A172 (cell line): ENCODE measurements around the gene CHN1. TPM values are rescaled to one million over a fixed set of nuclear protein-coding genes. Genes with fewer than 3 reads are reported as not detected.

Source experiments
- DNase-seq: peaks from one replicate; pipeline ENCODE4 v3.0.0-alpha.2; 2015; ENCODE audit warnings: low spot score
- total RNA-seq: library from RNA; depleted of rRNA; stranded (reverse); fragments of >200 nt; shearing (Covaris generic); gene quantifications from 2 replicates; pipeline ENCODE4 v1.2.3, GENCODE V29; 2014

CHN1 gene
- total RNA-seq, 1 experiment from 2014 or later = 41.3 TPM

DNA sequence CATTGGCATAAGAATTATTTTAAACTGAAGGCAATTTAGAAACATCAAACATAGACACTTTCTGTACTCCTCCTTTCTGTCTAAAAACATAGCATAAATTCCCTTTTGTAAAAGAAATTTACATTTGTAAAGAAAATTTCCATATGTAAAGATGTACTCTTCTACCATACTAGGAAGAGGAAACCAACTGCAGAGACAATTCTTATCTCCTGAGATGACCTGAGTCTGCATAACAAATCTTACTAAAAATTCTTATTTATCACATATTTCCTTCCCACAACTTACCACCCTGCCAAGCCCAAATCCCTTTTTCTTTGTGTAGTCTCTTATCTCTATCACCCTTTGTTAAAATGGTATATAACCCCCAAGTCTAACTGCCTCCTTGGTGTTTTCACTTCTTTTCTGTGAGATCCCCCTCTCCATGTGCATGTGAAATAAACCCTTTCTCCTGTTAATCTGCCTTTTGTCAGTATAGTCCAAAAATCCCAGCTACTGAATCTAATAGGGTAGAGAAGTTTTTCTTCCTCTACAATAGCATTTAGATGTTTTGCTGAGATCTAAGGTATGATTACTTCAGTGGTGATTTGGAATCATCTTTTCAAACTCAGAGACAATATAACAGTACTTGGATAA is 81.0 kb downstream of the CHN1 start:
- no peak for DNase-seq

DNA sequence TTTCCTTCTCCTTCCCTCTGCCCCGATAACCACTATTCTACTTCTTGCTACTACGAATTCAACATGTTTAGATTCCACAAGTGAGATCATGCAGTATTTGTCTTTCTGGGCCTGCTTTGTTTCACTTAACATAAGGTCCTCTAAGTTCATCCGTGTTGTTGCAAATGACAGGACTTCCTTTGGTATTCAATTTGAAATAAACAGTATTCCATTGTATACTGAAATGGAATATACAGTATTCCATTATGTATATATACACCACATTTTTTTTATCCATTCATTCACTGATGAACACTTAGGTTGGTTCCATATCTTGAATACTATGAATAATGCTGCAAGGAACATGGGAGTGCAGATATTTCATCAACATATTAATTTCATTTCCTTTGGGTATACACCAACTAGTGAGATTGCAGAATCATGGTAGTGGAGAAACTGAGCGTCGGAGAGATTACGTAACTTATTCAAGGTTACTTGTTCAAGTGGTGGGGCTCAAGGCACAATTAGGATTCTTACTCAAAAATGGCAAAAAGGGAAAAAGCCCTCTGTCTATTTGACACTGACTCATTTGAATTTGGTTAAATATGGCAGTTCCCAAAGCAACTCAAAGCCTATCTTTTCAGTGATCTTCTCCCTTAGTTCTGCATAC is 85.1 kb downstream of the CHN1 start:
- DNase-seq = no peak

DNA sequence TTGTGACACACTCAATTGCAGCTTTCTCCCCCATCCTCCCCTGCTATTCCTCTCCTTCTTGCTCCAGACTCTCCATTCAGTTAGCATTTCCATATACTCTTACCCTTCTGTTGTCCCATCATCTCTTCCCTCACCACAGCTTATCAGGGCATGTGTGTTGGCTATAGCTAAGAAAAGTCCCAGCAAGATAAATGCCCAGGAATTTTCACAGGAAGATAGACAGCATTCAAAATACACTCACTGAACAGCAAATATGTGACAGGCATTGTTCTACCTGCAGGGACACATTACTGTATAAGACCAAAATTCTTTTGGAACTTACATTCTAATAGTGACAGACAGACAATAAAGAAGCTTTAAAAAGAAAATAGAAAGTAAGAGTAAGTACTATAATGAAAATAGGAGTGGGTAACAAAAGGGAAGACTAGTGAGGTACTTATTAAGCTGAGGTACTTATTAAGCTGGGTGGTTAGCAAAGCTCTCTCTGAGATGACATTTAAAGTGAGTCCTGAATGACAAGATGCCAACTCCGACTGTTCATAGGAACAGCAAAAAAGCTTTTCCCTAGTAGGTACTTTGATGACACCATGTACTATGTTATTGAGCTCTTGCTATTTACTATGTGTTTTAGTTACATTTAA is 86.2 kb downstream of the CHN1 start:
- DNase-seq = no peak

DNA sequence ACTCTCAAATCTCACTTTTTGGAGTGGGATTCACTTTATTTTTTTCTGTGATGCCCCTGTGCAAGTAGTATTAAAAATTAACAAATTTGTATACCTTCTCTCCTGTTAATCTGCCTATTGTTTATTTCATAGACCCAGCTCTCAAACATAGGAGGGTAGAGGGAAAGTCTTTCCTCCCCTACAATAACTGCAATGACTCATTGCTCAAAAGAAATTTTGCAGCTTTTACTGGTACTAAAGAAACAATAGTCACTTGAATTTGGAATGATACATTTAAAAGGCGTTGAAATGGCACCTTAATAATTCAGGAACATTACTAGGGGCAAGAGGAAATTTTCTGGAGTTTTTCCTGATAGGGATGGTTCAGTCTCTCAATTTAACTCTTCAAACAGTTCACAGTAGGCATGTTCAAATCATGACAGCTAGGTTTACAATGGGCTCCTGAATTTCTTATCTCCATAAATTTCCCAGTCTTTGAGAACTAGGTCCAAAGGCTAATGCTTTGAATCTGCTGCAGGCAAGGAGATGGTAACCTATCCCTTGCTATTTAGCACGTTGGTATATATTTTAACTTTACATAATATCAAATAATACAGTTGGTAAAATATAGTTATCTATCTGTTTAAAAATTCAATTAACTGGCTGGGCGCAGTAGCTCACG is 88.8 kb downstream of the CHN1 start:
- no peak for DNase-seq

DNA sequence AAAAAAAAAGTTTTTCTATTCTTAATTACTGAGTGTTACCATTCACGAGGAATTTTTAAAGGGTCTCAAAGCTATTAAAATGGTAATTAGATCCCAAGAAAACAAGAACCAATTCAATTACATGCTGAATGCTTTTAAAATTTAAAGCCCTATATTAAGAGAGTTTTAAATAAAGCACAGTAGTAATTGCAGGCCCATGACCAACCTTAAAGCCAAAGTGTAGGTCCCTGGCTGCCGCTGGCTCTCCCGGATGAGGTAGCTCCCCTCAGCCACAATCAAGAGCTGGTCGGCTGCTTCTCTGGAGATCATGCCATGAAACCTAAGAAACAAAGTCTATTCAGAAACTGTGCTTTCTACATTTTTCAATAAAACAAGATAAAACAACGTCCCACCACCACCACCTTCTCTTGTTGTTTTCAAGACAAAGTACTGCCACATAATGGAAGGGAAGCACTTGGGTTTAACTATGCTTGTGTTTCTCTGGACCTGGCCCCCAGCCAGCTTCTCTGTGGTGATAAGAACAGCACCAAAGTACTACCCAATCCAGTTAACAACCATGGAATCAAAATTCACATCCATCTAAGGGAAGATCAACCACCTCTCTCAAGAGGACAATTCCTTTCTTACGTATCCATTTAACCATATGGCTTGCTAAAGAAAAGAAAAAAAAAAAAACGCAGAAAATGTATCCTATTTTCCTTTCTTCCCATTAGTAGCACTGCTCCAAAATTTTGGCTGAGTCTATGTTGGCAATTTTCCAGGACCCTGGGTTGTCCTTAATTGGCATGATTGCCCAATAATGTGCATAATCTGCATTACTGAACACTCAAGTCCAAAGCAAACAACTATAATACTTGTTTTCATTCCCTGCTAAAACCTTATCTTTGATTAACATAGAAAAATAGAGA is 90.1 kb downstream of the CHN1 start:
- DNase-seq = no peak

DNA sequence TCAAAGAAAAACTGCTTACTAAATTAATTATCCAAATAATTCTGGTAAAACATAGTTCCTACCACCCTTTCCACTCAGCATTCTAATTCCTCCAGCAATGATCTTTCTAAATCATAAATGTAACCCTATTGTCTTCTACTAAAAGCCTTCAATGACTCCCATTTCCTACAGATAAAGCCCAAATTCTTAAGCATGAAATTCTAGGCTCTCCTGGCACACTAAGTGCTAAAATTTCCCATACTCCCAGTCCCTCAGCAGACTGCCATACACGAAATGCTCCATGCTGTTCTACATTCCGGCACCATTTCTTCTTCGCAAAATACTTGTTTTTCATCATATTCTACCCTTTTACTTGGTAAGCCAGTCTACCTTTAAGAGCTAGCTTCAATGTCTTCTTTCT is 96.9 kb downstream of the CHN1 start:
- no peak for DNase-seq

DNA sequence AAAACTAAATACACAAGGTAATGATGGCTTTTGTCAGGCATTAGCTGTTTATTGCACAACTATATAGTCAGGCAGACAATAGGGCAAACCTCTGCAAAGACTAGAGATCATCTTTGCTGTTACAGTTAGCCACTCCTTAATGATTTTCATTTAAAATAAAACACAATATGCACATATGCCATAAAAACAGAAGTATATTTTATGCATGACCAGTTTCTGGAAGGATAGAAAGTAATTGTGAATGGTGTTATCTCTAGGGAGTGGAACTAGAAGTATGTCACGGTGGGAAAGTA is 102.0 kb downstream of the CHN1 start:
- DNase-seq = no peak

DNA sequence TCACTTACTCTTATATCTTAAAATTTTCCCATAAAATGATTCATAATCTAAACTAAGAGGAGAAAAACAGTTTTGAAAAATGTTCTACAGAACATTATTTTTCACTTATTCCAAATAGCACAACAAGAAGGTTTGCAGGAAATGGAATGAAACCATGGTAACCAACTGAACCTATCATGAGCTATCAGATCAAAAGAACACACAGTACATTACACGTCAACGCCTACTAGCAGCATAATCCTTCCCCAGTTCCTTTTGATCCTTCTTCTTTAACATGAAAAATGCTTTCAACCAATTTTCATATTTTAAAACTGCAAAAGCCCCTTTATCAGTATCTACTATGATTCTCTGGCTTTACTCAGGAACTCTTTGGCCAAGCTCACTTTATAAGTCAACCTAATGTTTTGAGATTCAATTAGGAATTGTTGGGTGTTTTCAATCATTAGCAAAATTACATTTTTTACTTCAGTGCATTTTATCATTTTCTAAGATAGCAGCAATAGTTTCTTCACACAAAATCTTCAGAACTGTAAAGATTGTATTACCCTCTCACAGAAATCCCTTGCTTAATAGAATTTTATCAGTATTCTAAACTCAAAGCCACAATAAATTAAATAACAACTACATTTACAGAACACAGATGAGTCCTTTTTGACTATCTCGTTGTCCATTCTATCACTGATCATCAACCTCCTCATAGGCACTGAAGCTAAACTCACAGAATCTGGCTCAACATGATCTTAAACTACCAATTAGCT is 102.5 kb downstream of the CHN1 start:
- DNase-seq = no peak

DNA sequence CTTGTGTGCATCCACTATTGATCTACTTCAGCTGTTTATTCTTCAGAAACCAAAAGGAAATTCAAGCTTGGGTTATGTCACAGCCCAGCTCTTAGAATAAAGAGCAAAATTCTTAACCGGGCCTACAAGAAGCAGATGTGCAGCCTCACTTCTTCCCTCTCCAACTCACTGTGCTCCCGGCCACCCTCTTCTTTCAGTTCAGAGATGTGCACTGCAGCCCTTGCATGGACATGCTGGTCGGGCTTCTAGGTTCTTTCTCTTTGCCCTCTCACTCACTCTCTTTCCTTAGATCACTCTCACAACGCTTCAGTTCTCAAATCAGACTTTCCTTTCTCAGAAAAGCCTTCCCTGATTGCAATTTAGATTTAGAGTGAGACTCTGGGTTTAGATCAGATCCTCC is 104.1 kb downstream of the CHN1 start:
- DNase-seq = no peak

DNA sequence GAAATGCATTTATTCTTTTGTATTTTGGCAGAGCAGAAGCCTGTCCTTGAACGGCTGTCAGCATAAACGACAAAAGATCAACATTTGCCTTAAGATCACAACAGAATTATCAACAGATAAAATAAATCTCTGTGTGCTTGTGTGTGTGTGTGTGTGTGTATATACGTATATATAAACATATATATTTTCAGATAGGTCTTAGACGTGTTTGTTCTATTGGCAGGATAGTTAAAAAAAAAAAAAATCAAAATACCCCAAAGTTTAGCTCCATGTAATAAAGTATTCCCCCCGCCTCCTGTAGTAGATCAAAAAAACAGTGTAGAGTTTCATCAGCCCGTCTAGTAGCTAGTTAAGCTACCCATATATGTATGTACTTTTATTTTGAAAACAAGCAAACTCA is 107.9 kb downstream of the CHN1 start:
- no peak for DNase-seq

DNA sequence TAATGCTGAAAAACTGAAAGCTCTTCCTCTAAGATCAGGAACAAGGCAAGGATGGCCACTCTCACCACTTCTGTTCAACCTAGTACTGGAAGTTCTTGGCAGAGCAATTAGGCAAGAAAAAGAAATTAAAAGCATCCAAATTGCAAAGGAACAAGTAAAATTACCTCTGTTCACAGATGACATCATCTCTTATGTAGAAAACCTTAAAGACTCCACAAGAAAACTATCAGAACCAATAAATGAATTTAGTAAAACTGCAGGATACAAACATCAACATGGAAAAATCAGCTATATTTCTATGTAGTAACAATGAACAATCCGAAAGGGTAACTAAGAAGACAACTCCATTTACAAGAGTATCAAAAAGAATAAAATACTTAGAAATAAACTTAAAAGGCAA is 112.2 kb downstream of the CHN1 start:
- DNase-seq = no peak

DNA sequence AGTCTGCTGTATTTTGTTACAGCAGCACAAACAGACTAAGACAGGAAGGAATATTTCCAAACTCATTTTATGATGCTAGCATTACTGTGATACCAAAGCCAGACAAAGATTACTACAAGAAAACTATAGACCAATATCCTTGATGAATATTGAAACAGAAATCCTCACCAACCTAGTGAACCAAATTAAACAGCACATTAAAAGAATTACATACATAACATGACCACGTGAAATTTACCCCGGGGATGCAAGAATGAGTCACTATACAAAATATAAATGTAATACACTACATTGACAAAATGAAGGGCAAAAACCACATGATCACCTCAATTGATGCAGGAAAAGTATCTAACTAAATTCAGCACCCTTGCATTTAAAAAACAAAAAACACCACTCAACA is 112.6 kb downstream of the CHN1 start:
- DNase-seq = no peak

DNA sequence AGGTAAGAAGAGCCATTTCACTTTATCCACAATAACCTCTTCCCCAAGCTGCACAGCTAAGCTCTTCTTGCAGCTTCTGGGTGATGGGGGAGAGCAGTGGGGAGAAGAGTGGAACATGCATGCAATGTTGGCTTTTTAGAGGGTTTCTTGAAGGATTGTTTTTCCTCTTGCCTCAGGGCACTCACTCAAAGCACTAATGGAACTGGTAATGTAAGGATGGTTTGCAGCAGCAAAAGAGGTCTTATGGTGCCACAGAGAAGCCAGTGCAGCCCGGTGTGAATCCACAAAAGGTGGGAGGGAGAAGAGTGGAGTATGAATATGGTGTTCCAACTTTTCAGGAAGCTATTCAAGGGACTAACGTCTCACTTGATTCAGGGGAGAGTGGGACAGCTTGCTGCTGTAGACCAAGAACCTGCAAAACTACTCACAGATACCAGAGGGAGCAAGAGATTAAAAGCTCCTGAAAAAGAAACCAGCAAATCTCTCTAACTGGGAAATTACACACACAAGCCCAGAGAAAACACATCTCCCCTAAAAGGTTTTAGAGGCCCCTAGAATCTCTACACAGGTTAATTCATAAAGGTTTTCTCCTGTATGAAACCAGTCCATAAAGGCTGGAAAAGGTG is 116.4 kb downstream of the CHN1 start:
- no peak for DNase-seq

DNA sequence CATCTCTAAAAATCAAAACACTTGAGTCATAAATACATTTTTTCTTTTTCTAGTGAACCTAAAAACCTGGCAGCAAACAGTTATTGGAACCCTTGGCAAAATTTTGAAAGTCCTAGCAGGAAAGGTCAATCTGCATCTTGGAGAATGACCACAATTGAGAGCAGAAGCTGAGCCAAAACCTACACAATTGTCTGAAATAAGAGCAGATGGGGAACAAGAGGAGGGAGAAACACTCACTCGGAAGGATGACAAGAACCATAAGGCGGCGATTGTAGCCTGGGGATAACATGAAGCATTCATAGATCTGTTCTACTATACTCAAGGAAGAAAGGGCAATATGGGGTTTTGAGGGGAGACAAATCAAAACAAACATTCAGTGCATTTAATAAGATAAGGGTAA is 117.0 kb downstream of the CHN1 start:
- no peak for DNase-seq

DNA sequence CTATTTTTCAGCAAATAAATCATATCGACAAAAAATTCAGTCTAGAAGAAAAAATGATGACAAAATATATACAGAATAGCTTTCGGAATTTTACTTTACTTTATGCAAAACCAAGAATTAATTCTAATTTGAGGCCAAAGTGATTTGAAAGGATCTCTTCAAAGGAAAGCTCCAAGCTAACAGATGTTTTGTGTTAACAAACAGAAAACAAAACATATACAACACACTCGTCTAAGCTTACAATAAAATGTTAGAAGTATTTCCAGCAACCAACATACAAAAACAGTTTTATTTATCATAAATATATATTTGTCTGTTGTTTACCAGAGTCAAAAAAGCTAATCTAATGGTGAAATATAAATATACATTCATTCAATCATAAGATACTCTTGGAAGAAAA is 122.8 kb downstream of the CHN1 start:
- DNase-seq = no peak

DNA sequence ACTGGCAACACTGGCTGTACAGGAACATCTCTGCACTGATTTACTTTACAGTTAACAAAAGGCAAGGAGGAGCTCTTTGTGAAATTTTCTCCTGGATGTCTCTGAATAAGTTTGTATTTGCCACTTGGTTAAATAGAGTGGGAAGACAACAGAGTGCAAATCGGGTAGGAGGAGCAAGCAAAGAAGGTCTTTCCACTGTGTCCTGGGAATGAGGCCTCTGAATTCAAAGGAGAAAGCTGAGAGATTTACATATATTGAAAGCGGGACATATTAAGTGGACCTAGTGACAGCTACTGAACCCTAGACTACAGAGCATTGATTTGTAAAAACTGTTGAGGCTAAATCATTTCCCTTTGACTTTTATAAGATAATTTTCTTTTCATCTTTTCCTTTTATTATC is 123.5 kb downstream of the CHN1 start:
- DNase-seq = no peak

DNA sequence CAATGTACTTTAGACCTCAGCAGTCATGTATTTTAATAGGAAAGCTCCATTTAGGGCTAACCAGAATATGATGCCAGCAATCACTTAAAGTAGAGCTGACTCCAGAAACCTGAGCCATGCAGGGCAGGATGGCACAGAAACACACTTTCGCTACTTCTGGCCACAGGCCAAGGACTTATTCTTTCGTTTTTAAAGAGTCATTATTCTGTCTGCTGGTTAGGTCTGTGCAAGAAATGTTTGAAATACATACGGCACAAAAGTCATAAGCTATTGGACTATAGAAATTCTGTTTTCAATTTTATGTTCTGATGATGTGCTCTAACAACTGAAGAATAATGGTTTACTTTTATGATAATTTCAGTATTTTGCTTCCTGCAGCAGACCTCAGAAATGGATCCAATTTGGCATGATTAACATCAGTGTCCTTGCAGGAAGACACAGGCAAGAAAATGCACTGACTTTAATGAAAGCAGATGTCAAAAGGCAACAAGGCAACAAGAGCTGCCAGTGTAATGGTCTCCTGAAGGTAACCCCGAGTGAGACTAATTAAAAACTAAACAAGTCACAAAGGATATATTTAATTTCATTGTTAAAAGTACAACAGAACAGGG is 126.5 kb downstream of the CHN1 start:
- peak; percentile 33 for DNase-seq

DNA sequence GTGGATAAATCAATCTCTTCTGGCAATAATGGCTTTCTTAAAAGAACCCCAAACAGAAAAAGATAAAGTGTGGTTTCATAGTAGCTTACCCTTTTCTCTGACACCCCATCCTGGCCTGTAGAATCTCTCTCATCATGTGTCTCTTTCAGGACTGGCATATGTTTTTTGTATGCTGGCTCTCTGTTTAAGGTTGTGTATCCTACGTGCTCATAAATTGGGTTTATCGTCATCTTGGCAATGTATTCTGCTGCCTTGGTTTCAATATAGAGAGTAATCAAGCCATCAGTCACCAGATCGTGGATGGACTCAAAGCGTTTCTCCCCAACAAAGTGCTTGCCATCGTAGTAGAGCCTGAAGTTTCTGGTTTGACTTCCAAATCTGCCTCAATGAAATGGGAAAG is 127.4 kb downstream of the CHN1 start:
- DNase-seq = no peak

DNA sequence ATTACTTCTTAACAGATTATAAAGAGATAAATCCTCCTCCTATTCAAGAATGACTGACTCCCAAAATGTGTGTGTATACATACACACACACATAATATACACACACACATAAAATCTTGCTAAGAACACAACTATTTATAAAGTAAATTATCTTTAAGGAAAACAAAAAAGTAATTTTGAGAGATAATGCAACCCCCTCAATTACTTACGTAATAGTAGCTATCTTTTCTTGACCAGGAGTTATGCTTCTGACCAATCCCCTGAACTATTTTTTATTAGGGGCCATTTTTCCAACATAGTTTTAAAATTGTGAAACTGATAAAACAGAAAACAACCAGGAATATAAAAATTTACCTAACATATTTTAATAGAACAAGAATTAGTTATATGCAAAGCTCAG is 127.9 kb downstream of the CHN1 start:
- no peak for DNase-seq

DNA sequence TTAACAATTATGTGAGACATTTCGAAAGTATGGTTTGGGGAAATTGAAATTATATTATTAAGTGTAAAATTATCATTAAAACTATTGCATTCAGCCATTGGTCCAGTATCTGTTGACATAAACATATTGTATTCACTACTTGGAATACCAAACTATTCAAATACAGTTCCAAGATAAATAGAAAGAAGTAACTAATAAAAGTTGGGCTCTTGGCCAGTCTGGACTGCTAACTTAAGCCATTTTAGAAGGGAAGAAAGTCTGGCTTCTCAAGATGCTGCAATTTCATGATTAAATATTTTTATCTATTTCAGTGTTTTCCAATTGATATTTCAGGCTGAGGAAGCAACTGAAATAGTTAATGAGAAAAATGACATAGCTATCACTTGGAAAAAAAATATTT is 131.1 kb downstream of the CHN1 start:
- DNase-seq = no peak

DNA sequence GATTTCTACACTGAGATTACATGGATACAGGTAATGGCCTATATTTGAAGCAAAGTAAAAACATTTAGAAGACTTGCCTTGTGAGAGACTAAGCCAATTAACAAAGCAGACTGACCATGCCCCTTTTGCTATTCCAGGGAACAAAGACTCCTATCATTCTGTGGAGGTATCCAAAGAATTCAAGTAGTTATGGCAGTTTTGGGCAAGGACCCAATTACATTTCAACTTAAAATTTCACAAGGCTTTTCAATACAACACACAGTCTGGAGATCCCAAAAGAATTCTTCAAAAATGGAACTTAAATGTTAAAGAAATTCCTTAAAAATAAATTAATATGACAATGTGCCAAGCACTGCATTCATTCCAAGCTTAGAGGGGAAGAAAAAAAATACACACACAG is 131.7 kb downstream of the CHN1 start:
- DNase-seq = no peak
